Measurements from ENCODE around the gene ATG4A.

DNA sequence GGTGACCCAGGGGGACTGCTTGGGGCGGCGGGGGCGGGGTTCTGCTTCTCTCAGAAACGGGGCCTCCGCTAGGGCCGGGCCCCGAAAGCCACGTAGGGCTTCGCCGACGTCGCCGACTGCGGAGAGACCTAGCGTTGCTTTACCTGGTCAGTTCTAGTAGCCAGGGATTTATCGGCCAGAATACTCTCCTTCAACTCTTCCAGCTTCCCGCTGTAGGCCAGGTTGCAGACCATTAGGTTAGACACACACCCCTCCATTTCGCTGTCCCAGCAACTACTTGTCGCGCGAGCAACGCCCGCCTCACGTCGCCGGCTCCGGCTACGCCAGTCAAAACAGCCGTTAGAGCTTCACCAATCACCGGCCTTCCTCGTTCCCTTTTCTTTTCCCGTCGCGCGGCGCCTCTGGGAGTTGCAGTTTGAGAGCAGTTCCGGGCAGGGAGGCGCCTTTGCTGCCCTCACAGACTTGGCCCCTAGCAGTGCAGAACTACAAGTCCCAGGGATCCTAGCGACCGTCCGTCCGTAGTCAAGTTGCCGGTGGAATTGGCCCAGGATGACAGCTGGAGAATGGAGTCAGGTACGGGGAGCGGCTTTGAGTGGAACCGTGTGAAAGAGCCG lies at the start of gene ATG4A, which contains the start of gene PSMD10:
- TF ChIP-seq CTCF (IDR thresholded peaks at IDR 0.05; ENCODE audit: low read length) (no peak), EZH2 (IDR thresholded peaks at IDR 0.05; ENCODE audit: borderline replicate concordance, low read length) (no peak)
